ENCODE results near the gene RPL26. TPM values are rescaled to one million over a fixed set of nuclear protein-coding genes. Genes with fewer than 3 reads are reported as not detected.
"Not testable (repeated sequence)": the region's sequence is repeated elsewhere in the genome, so short reads cannot be mapped to it uniquely, and the experiment has no call there.

The RPL26 gene
- total RNA-seq, 1 donor from 2014 or later: 1,104 TPM

DNA sequence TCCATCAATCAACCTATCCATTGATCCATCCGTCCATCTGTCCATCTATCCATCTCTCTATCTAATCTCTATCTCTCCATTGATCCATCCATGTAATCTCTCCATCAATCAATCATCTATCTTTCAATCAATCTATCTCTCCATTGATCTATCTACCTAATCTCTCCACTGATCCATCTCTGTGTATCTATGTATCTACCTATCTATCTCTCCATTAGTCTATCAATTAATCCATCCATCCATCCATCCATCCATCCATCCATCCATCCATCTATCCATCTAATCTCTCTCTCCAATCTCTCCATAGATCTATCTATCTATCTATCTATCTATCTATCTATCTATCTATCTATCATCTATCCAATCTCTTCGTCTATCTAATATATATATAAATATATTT is 18.1 kb upstream of the RPL26 start:
- intact Hi-C loops (cut with DNase I): no loop called here
- no peak for DNase-seq (ENCODE audit: missing footprints)
- no peak for ATAC-seq

DNA sequence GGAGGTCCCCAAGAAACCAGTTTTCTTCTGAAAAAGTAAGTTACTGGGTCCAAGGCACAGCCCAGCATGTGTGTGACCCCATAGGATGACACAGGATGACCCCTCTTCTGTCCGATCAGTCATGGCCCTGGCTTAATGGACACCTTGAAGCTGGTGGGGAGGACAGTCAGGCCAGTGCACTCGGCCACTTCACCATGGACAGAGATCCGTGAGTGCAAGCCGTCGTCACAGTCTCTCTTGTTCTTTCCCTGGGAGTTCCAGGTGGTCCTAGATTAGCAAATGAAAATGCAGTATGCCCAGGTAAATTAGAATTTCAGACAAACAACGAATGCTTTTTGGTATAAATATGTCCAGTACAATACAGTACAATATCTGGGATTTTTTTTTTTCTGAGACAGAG is 16.0 kb upstream of the RPL26 start:
- intact Hi-C loops (cut with DNase I): no loop called here
- ATAC-seq: no peak
- no peak for DNase-seq (ENCODE audit: missing footprints)

DNA sequence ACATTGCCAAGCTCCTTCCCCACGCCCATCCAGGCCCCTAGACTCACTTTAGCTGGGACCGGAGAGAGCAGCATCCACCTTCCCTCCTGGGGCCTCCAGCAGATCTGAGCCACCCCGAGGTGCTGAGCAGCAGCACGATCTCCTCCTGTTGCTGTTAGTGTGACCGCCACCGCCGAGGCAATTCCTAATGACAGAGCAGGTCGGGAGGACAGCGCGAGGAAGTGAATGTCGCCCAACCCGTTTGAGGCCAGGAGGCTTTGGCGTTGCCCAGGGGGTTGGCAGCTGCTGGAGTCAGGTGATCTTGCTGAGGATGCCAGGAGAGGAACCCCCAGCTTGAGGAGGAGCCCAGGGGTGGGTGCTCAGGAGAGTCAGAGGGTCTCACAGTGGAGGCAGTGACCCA is 14.6 kb upstream of the RPL26 start, which contains the start of gene RNF222:
Gene RNF222 (minus strand): TSS at position 192 of the 400 bp plus-strand sequence. CDS start 4,366 bp downstream, outside the sequence.
- no peak for DNase-seq (ENCODE audit: missing footprints)
- intact Hi-C loops (cut with DNase I): no loop called here

GRCh38 chr17:8394497-8394896 is 11.5 kb upstream of the RPL26 start:
- ATAC-seq; intact Hi-C loops (cut with DNase I); DNase-seq (ENCODE audit: missing footprints): not testable (repeated sequence)

More for the DNA sequence above, 14.6 kb upstream of the RPL26 start, which contains the start of gene RNF222:
- no peak for ATAC-seq

DNA sequence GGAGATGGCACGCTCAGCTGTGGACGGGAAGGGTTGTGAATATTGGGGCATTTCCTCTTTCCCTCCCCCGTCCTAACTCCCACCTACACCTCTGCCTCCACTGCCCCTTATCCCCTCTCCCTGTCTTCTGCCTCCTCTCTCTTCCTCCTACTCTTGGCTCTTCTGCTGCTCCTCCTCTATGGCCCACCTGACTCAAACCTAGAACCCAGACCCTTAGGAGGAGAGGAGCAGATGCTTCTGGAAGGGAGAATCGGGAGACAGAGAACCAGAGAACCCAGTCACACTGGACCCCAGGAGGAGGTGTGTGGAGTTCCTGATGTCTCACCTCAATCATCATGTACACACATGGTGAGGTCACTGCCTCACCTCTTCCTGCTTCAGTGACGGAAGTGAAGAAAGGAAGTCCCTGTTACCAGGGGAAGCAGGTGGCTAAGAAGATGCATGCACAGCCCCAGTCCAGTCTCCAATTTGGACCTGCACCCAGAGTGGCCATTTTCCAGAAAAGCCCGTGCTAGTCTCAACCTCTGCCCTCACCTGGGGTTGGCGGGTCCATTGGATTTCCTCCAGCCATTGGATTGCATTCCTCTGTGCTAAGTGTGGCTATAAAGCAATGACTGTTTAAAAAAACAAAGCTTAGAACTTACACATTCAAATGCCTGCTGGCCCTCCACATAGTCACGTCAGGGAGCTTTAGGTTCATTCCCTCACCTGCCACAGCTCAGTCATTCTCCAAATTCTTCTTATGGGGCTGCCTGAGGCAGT is 10.7 kb upstream of the RPL26 start:
- ATAC-seq (no peak), DNase-seq (ENCODE audit: missing footprints) (no peak)
- intact Hi-C loops (cut with DNase I): no loop called here

DNA sequence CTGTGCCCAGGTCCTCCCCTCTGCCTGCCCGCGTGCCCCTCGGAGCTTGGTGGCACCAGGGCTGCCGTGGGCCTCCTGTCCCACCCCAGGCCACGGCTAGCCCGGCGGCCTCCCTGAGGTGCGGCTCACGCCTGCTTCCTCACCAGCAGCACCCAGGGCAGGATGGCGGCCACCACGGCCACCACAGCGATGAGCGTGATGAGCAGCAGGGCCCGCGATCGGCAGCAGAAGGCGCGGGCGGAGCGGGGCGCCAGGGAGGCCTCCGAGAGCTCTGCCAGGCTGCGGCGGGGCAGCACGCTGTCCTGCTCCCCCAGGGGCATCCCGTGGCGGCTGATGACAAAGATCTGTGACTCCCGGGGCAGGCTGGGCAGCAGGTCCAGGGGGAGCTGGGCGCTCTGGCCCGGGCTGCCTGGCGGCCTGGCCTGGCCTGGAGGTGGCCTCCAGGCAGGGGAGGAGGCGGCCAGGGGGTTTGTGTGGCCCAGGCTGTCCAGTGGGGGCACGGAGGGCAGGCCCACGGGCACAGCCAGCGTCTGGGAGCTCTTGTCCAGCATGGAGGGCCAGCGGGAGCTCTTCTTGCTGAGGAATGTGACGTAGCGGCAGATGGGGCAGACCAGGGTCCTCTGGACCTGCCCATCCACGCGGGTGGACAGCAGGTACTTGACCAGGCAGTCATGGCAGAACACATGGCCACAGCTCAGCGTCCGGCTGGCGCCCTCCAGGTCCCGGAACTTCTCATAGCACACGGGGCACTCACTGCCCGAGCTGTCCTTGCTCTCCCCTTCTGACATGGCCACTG is 9.9 kb upstream of the RPL26 start:
- ATAC-seq: no peak
- intact Hi-C loops (cut with DNase I): no loop called here
- DNase-seq (ENCODE audit: missing footprints): no peak

DNA sequence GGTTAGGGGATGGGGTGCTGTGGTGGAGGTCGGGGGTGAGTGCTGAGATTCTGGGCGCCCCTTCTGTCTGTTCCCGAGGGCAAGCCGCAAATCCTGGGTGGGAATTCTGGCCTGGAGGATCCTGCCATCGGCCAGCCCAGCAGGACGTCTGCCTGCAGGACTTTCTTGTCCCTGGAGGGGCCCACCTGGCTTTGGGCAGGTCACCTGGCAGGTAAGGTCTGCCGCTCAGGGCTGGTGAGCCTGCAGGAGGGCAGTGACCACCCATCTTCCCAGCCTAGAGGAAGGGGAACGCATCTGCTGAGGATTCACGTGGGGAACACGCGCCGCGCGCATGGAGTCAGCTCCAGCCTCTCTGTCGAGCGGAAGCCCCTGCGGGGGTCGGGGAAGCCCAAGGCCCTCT is 9.3 kb upstream of the RPL26 start:
- ATAC-seq (no peak), DNase-seq (ENCODE audit: missing footprints) (no peak)
- intact Hi-C loops (cut with DNase I): no loop called here

GRCh38 chr17:8391711-8392110 is 8.7 kb upstream of the RPL26 start:
- ATAC-seq: no peak
- intact Hi-C loops (cut with DNase I): no loop called here

DNA sequence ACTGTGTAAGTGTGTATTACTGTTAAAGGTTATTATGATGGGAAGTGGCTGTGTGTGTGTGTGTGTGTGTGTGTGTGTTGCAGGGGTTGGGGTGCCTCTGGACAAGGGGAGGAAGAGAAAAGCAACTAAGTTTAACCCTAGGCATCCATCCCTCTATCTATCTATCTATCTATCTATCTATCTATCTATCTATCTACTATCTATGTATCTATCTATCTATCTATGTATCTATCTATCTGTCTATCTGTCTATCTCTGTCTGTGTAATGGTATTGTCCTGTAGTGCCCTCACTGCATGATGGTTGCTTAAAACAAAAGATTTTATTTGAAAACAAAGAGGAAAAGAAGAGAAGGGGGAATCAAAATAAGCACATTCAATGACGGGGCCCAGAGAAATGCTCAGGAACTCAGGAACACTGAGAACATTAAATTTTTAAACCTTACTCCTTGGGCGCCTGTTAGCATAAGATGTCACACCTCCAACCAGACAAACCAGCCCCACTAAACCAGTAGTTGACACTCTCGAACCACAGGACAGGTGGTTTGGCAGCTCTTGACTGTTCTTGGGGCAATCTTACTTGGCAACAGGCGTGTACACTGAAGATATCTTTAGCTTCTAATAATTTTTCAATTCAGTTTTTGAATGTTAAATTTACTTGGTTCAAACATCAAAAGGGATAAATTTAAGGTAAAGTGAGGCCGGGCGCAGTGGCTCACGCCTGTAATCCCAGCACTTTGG is 5.1 kb upstream of the RPL26 start:
- intact Hi-C loops (cut with DNase I): no loop called here
- no peak for ATAC-seq
- DNase-seq (ENCODE audit: missing footprints): no peak

More at GRCh38 chr17:8391711-8392110, 8.7 kb upstream of the RPL26 start:
- no peak for DNase-seq (ENCODE audit: missing footprints)

GRCh38 chr17:8386841-8387240 is 3.8 kb upstream of the RPL26 start:
- DNase-seq (ENCODE audit: missing footprints) (no peak), ATAC-seq (no peak)
- intact Hi-C loops (cut with DNase I): no loop called here

GRCh38 chr17:8384801-8385378 is 1.9 kb upstream of the RPL26 start:
- DNase-seq (ENCODE audit: missing footprints) (no peak), ATAC-seq (no peak)
- intact Hi-C loops (cut with DNase I): no loop called here

DNA sequence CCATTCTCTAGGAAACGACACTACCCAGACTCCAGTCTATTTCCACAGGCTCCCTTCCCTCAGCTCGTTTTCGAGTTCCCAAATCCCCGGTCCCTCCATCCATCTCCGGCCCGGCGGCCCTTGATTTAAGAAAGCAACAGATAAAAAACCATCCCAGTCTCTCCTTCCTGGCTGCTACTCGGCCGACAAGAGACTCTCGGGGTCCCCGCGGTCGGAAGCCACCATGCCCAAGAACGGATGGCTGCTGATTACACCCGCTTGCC is 182 bp downstream of the RPL26 start:
- ATAC-seq (peak; percentile 9), DNase-seq (ENCODE audit: missing footprints) (no peak)
- intact Hi-C loops (cut with DNase I): loop anchor here (2.0 kb wide), 1 partner anchor 52 kb away; the partner anchor contains the start of gene NDEL1

DNA sequence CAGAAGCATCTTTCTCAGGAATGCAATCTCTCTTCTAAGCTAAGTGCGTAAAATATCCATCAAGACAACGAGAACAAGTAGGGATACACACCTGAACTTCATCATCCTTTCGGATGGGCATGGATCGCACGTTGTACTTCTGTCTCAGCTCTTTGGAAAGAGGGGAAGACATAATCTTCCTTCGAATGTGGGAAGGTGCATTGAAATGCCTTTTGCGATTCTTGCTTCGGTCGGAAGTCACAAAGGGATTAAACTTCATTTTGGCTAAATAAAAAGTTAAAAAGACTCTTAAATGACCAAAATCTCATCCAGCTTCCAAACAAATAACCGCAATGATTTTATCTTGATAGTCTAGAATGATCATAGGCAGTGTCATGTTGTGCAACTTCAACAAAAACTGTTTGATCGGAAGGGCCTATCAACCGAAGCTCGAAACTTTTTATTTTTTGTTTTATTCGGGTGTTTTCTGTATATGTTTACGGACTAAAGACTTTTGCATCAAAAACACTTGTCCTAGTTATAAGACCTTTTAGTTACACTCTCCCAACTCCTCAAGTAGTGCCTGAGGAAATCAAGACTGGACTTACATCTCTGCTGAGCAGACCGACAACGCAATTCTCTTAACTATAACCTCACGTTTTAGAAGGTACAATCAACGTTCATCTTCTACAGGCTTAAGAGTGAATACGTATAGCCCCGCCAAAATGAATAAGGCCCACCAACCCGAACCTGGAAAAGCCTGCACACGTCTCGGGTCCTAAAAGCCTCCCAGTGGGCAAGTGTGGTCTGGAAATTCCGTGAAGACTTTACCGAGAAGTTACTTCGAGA is 727 bp downstream of the RPL26 start:
- intact Hi-C loops (cut with DNase I): loop anchor here (2.0 kb wide), 1 partner anchor 53 kb away; the partner anchor contains the start of gene NDEL1
- DNase-seq (ENCODE audit: missing footprints): no peak
- ATAC-seq: no peak

DNA sequence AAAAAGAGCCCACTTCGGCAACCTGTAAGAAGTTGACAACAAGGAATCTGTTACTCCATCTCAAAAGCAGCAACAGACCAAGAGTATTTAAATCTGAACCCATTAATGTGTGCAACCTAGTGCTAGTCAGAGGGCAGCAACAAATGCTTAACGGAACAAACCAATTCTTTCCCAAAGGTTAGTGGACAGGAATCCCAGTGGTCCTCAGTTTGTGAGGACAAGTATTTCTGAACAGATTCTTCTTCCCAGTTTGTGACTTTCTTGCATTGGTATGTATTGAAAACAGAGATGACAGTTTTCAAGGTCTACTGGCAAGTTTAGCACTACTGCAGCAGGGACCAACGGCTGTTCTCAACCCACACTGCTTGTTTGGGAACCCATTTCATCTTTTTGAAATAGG is 2.9 kb downstream of the RPL26 start:
- DNase-seq (ENCODE audit: missing footprints) (no peak), ATAC-seq (no peak)
- intact Hi-C loops (cut with DNase I): no loop called here

DNA sequence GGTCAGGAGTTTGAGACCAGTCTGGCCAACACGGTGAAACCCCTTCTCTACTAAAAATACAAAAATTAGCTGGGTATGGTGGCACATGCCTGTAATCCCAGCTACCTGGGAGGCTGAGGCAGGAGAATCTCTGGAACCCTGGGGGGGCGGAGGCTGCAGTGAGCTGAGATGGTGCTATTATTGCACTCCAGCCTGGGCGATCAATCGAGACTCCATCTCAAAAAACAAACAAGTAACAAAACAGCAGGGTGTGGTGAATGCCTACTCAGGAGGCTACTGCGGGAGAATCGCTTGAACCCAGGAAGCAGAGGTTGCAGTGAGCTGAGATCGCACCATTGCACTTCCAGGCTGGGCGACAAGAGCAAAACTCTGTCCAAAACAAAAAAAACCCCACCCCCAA is 4.9 kb downstream of the RPL26 start:
- ATAC-seq; DNase-seq (ENCODE audit: missing footprints): not testable (repeated sequence)
- intact Hi-C loops (cut with DNase I): loop anchor here (5.0 kb wide), 1 partner anchor 66 kb away; the partner anchor contains the start of gene ARHGEF15

DNA sequence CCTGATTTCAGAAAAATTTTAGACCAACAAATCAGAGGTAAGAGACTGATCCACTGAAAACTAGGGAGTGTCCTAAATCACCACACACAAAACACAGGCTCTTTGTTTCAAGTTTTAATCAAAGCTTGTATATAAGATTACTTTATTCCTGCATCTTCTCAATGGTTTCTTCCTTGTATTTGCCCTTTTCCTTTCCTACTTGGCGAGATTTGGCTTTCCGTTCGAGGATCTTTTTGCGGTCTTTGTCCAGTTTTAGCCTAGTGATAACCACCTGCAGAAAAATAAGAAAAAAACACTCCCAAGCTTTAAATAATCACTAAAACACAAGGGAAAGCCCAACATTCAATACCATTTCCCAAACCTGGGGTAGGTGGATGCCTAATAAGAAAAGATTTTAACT is 5.6 kb downstream of the RPL26 start:
- intact Hi-C loops (cut with DNase I): loop anchor here (5.0 kb wide), 1 partner anchor 65 kb away; the partner anchor contains the start of gene ARHGEF15
- DNase-seq (ENCODE audit: missing footprints): no peak
- no peak for ATAC-seq

- intact Hi-C loops (cut with DNase I): loop anchor here (5.0 kb wide), 1 partner anchor 64 kb away; the partner anchor contains the start of gene ARHGEF15
- DNase-seq (ENCODE audit: missing footprints): peak; percentile 94
- peak; percentile 98 for ATAC-seq
Measured at GRCh38 chr17:8376271-8377067, 6.5 kb downstream of the RPL26 start, which contains the start of gene KRABD2. KRABD2 (minus strand) TSS chr17:8376704.
